GM18951 (cell line): Measurements from ENCODE around the gene MDC1.
"Not testable (repeated sequence)": the region's sequence is repeated elsewhere in the genome, so short reads cannot be mapped to it uniquely, and the experiment has no call there.

Experiments
- POLR2A ChIP-seq: IDR thresholded peaks from 4 replicates; pipeline ENCODE4 v1.6.1; 2011; ENCODE audit warnings: mild to moderate bottlenecking; ENCODE audit not compliant: insufficient read length, insufficient read depth; ENCODE audit errors: extremely low read depth
- in situ Hi-C: fragments of 300-500 bp; cut with MboI; formaldehyde crosslinking; loops from one replicate; pipeline ENCODE4 v1.12.0; 2022; ENCODE audit warnings: low sequenced_read_pairs, mixed read lengths, inconsistent platforms; ENCODE audit not compliant: unreplicated experiment

Gene MDC1

DNA sequence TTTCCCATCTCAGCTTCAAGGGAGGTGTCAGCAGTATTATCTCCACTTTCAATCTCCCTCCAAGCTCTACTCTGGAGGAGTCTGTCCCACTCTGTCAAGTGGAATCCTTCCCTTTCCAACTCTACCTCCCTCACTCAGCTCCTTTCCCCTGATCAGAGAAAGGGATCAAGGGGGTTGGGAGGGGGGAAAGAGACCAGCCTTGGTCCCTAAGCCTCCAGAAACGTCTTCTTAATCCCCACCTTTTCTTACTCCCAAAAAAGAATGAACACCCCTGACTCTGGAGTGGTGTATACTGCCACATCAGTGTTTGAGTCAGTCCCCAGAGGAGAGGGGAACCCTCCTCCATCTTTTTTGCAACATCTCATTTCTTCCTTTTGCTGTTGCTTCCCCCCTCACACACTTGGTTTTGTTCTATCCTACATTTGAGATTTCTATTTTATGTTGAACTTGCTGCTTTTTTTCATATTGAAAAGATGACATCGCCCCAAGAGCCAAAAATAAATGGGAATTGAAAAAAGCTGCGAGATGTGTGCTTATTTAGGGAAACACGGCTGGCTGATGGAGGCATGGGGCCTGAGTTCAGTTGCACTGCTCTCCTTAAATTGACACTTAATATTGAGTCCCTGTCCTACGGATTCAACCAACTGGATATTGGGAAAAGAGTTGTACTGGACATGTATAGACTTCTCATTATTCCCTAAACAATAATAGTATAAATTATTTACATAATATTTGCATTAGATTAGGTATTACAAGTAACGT is 8.0 kb upstream of the MDC1 start:
- in situ Hi-C loops, result loop anchor here (5.0 kb wide), 1 partner anchor 53 kb away; the partner anchor contains the start of gene DHX16
- no peak for TF ChIP-seq POLR2A

DNA sequence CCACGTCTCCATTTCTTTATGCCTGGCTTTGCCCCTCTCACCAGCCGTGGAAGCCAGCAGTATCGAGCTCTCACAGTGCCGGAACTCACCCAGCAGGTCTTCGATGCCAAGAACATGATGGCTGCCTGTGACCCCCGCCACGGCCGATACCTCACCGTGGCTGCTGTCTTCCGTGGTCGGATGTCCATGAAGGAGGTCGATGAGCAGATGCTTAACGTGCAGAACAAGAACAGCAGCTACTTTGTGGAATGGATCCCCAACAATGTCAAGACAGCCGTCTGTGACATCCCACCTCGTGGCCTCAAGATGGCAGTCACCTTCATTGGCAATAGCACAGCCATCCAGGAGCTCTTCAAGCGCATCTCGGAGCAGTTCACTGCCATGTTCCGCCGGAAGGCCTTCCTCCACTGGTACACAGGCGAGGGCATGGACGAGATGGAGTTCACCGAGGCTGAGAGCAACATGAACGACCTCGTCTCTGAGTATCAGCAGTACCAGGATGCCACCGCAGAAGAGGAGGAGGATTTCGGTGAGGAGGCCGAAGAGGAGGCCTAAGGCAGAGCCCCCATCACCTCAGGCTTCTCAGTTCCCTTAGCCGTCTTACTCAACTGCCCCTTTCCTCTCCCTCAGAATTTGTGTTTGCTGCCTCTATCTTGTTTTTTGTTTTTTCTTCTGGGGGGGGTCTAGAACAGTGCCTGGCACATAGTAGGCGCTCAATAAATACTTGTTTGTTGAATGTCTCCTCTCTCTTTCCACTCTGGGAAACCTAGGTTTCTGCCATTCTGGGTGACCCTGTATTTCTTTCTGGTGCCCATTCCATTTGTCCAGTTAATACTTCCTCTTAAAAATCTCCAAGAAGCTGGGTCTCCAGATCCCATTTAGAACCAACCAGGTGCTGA is 7.0 kb upstream of the MDC1 start:
- in situ Hi-C loops, result not testable (repeated sequence)

DNA sequence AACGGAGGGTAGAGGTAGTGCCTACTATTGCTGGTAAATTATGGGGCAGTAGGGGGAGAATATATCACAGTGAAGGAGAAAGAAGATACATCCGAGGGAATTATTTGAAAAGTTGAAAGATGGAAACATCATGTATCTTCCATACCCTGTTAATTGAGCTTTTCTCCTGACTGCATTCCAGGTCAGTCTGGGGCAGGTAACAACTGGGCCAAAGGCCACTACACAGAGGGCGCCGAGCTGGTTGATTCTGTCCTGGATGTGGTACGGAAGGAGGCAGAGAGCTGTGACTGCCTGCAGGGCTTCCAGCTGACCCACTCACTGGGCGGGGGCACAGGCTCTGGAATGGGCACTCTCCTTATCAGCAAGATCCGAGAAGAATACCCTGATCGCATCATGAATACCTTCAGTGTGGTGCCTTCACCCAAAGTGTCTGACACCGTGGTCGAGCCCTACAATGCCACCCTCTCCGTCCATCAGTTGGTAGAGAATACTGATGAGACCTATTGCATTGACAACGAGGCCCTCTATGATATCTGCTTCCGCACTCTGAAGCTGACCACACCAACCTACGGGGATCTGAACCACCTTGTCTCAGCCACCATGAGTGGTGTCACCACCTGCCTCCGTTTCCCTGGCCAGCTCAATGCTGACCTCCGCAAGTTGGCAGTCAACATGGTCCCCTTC is 6.2 kb upstream of the MDC1 start:
- in situ Hi-C loops, result not testable (repeated sequence)

GRCh38 chr6:30722280-30723112 is 5.4 kb upstream of the MDC1 start:
- no peak for TF ChIP-seq POLR2A
- in situ Hi-C loops, result no loop called here

GRCh38 chr6:30722025-30722279 is 4.9 kb upstream of the MDC1 start:
- in situ Hi-C loops, result not testable (repeated sequence)

GRCh38 chr6:30721198-30722024 is 4.3 kb upstream of the MDC1 start:
- in situ Hi-C loops, result no loop called here
- TF ChIP-seq POLR2A, result peak; percentile 66

DNA sequence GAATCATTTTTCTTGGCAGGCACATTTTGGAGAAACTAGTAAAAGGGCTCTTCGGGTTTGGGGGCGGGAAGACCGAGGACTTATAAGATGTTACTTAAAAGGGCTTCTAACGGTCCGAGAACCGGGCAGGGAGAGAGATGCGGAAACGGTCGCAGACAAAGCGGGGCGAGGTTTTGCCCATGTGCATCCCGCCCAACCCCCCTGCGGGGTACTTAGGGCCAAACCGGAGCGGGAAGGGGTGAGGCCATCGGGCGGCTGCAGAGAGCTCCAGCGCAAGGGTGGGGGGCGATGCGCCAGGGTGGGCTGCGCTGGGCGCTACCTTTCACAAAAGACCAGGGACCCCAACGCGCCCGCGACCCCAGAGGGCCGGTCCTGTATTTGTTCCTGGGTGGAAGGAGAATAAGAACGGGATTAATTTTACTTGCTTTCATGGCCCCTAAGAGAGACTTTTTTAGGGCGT is 3.7 kb upstream of the MDC1 start:
- peak; percentile 36 for TF ChIP-seq POLR2A
- in situ Hi-C loops, result no loop called here

- in situ Hi-C loops, result no loop called here
These were observed 3.0 kb upstream of the MDC1 start, which contains the start of gene TUBB for GRCh38 chr6:30719791-30720737. Gene TUBB, plus strand, starts transcription at chr6:30720352. Its CDS starts 155 bp downstream, at chr6:30720507.

GRCh38 chr6:30719356-30719755 is 2.3 kb upstream of the MDC1 start:
- in situ Hi-C loops, result no loop called here

More at GRCh38 chr6:30719791-30720737, 3.0 kb upstream of the MDC1 start, which contains the start of gene TUBB:
- peak; percentile 94 for TF ChIP-seq POLR2A

GRCh38 chr6:30717845-30718720 is 1.0 kb upstream of the MDC1 start:
- in situ Hi-C loops, result not testable (repeated sequence)

More at GRCh38 chr6:30719356-30719755, 2.3 kb upstream of the MDC1 start:
- TF ChIP-seq POLR2A, result peak; percentile 19

GRCh38 chr6:30716879-30717128 is 277 bp downstream of the MDC1 start:
- TF ChIP-seq POLR2A, result no peak
- in situ Hi-C loops, result no loop called here
